K562 (cell line): ENCODE results near the gene MRPL40. TPM values are rescaled to one million over a fixed set of nuclear protein-coding genes. Genes with fewer than 3 reads are reported as not detected.

ENCODE experiments used
- BRF1 ChIP-seq: IDR thresholded peaks from 3 replicates; pipeline ENCODE4 v1.6.1; 2011; ENCODE audit warnings: borderline replicate concordance, mild to moderate bottlenecking; ENCODE audit not compliant: insufficient read length; ENCODE audit errors: extremely low read depth
- CEBPG ChIP-seq, 3 experiments: fragments of 200-800 bp in 1 of 3; sonication (Bioruptor generic) in 1 of 3; sonication (generic) in 1 of 3; formaldehyde crosslinking in 1 of 3; IDR thresholded peaks in 2 of 3; conservative IDR thresholded peaks in 1 of 3; 2 replicates each; pipeline versions ENCODE4 v1.6.1 to v1.8.0; 2016 to 2022; ENCODE audit warnings: missing compliant biosample characterization in 2 of 3, missing genetic modification characterization in 2 of 3, mild to moderate bottlenecking in 1 of 3, missing genetic modification reagents in 1 of 3
- SMAD4 ChIP-seq: fragments of 250-450 bp; sonication (Bioruptor Pico); conservative IDR thresholded peaks from 2 replicates; pipeline ENCODE4 v1.8.0; 2021; ENCODE audit warnings: inconsistent platforms, mild to moderate bottlenecking, moderate library complexity
- SREBF2 ChIP-seq: sonication (generic); formaldehyde crosslinking; IDR thresholded peaks from 2 replicates; pipeline ENCODE4 v1.4.0; 2020; ENCODE audit warnings: mild to moderate bottlenecking, missing genetic modification reagents
- TOE1 ChIP-seq, 2 experiments: fragments of 450-650 bp in 1 of 2; sonication (generic) in 1 of 2; formaldehyde crosslinking in 1 of 2; IDR thresholded peaks; 2 replicates each; pipeline versions ENCODE4 v1.7.1 to v1.8.0; 2016 to 2022; ENCODE audit warnings: borderline replicate concordance in 2 of 2, mild to moderate bottlenecking in 2 of 2, antibody characterized with exemption in 1 of 2, inconsistent platforms in 1 of 2, low read depth in 1 of 2, missing genetic modification reagents in 1 of 2, moderate library complexity in 1 of 2
- TSC22D4 ChIP-seq: fragments of 450-650 bp; IDR thresholded peaks from 2 replicates; pipeline ENCODE4 v1.6.1; 2016; ENCODE audit warnings: missing genetic modification characterization, missing biosample characterization, control low read depth
- ZNF143 ChIP-seq: sonication (generic); formaldehyde crosslinking; IDR thresholded peaks from 2 replicates; pipeline ENCODE4 v1.9.0; 2022; ENCODE audit warnings: mild to moderate bottlenecking, missing genetic modification reagents
- polyA plus RNA-seq, 8 experiments: library from polyadenylated mRNA; depleted of rRNA in 4 of 8; stranded (reverse) in 5 of 8; unstranded in 3 of 8; fragments of >200 nt; fragmentation: Nextera tagmentation in 2 of 8; fragmentation: Illumina TruSeq in 1 of 8; extraction: Ambion mirVana in 2 of 8; extraction: Trizol in 1 of 8; gene quantifications; 2 replicates each; pipeline versions ENCODE4 v1.2.1 to v1.2.3, GENCODE V29; 2011 to 2014; ENCODE audit warnings: inconsistent platforms in 1 of 8, missing spikeins in 1 of 8
- total RNA-seq, 7 experiments: library from RNA; depleted of rRNA in 6 of 7; stranded (reverse); fragments of >200 nt in 6 of 7; fragmentation: Illumina TruSeq in 2 of 7; extraction: Trizol in 2 of 7; gene quantifications; 2 replicates each; pipeline versions ENCODE4 v1.2.1 to v1.2.3, GENCODE V29; 2011 to 2021; ENCODE audit warnings: low replicate concordance in 1 of 7
- TF ChIP-seq, protein P1 (sequence below): fragments of 450-650 bp; IDR thresholded peaks from 2 replicates; pipeline ENCODE4 v1.6.1; 2016; ENCODE audit warnings: low read depth
- TF ChIP-seq, protein P2 (sequence below): sonication (generic); formaldehyde crosslinking; IDR thresholded peaks from 2 replicates; pipeline ENCODE4 v1.8.0; 2022; ENCODE audit warnings: missing genetic modification reagents, mild to moderate bottlenecking, borderline replicate concordance
- TF ChIP-seq, protein P3 (sequence below): sonication (generic); formaldehyde crosslinking; IDR thresholded peaks from 2 replicates; pipeline ENCODE4 v1.8.1; 2023; ENCODE audit warnings: mild to moderate bottlenecking, missing genetic modification reagents
- TF ChIP-seq, protein P4 (sequence below): fragments of 250-450 bp; sonication (Bioruptor Pico); IDR thresholded peaks from 2 replicates; pipeline ENCODE4 v1.4.0; 2020

Gene MRPL40
- total and polyA plus RNA-seq, 9 of the 15 experiments (the other 6 are each of a cell fraction or from before 2014, with no cell fraction given): 132 to 652 (median 208) TPM

DNA sequence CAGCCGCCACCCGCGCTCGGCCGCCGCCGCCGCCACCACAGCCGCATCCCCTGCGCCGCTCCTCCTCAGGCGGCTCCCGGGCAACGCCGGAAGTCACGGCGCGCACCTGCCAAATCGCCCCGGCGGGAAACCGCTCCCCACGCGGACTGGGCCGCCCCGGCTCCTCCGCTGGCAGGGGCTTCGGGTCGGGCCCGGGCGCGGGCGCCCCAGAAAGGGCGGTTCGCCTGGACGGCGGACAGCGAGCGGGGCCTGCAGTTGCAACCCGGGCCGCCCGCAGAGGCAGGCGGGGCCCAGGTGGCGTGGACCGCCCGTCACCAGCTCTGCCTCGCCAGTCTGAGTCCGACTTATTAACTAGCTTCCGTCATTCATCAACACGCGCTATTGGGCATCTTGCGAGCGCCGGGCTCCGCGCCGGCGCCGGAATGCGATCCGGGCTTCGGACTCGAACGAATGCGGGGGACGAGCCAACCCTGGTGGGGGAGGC is 654 bp upstream of the MRPL40 start, which contains the start of gene HIRA (continued):
- TF ChIP-seq, protein P1, sequence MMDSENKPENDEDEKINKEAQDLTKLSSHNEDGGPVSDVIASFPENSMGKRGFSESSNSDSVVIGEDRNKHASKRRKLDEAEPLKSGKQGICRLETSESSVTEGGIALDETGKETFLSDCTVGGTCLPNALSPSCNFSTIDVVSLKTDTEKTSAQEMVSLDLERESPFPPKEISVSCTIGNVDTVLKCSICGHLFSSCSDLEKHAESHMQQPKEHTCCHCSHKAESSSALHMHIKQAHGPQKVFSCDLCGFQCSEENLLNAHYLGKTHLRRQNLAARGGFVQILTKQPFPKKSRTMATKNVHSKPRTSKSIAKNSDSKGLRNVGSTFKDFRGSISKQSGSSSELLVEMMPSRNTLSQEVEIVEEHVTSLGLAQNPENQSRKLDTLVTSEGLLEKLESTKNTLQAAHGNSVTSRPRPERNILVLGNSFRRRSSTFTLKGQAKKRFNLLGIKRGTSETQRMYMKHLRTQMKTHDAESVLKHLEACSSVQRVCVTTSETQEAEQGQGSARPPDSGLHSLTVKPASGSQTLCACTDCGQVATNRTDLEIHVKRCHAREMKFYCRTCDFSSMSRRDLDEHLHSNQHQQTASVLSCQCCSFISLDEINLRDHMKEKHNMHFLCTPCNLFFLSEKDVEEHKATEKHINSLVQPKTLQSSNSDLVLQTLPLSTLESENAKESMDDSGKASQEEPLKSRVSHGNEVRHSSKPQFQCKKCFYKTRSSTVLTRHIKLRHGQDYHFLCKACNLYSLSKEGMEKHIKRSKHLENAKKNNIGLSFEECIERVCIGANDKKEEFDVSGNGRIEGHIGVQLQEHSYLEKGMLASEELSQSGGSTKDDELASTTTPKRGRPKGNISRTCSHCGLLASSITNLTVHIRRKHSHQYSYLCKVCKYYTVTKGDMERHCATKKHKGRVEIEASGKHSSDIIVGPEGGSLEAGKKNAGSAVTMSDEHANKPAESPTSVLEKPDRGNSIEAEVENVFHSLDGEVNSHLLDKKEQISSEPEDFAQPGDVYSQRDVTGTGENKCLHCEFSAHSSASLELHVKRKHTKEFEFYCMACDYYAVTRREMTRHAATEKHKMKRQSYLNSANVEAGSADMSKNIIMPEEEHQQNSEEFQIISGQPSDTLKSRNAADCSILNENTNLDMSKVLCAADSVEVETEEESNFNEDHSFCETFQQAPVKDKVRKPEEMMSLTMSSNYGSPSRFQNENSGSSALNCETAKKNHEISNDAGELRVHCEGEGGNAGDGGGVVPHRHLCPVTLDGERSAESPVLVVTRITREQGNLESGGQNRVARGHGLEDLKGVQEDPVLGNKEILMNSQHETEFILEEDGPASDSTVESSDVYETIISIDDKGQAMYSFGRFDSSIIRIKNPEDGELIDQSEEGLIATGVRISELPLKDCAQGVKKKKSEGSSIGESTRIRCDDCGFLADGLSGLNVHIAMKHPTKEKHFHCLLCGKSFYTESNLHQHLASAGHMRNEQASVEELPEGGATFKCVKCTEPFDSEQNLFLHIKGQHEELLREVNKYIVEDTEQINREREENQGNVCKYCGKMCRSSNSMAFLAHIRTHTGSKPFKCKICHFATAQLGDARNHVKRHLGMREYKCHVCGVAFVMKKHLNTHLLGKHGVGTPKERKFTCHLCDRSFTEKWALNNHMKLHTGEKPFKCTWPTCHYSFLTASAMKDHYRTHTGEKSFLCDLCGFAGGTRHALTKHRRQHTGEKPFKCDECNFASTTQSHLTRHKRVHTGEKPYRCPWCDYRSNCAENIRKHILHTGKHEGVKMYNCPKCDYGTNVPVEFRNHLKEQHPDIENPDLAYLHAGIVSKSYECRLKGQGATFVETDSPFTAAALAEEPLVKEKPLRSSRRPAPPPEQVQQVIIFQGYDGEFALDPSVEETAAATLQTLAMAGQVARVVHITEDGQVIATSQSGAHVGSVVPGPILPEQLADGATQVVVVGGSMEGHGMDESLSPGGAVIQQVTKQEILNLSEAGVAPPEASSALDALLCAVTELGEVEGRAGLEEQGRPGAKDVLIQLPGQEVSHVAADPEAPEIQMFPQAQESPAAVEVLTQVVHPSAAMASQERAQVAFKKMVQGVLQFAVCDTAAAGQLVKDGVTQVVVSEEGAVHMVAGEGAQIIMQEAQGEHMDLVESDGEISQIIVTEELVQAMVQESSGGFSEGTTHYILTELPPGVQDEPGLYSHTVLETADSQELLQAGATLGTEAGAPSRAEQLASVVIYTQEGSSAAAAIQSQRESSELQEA: no peak
- TF ChIP-seq, protein P2, sequence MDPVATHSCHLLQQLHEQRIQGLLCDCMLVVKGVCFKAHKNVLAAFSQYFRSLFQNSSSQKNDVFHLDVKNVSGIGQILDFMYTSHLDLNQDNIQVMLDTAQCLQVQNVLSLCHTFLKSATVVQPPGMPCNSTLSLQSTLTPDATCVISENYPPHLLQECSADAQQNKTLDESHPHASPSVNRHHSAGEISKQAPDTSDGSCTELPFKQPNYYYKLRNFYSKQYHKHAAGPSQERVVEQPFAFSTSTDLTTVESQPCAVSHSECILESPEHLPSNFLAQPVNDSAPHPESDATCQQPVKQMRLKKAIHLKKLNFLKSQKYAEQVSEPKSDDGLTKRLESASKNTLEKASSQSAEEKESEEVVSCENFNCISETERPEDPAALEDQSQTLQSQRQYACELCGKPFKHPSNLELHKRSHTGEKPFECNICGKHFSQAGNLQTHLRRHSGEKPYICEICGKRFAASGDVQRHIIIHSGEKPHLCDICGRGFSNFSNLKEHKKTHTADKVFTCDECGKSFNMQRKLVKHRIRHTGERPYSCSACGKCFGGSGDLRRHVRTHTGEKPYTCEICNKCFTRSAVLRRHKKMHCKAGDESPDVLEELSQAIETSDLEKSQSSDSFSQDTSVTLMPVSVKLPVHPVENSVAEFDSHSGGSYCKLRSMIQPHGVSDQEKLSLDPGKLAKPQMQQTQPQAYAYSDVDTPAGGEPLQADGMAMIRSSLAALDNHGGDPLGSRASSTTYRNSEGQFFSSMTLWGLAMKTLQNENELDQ: no peak
- TF ChIP-seq TSC22D4 (tag) (no peak), ZNF143 (CRISPR knock-in tag) (no peak), SMAD4 (CRISPR knock-in tag) (peak; percentile 77), SREBF2 (CRISPR knock-in tag) (no peak), BRF1 (no peak), CEBPG (CRISPR knock-in tag; IDR thresholded peaks at IDR 0.05) (no peak), CEBPG (tag; conservative IDR thresholded peaks at IDR 0.05 in 1 of 2, IDR thresholded peaks at IDR 0.05 in 1 of 2) (peak in 1 of 2 experiments; percentile 62; a peak in 1 of 4 replicates), TOE1 (IDR thresholded peaks at IDR 0.05; ENCODE audit: borderline replicate concordance) (no peak), TOE1 (CRISPR knock-in tag; IDR thresholded peaks at IDR 0.05; ENCODE audit: borderline replicate concordance, low read depth) (no peak)
- TF ChIP-seq, protein P3, sequence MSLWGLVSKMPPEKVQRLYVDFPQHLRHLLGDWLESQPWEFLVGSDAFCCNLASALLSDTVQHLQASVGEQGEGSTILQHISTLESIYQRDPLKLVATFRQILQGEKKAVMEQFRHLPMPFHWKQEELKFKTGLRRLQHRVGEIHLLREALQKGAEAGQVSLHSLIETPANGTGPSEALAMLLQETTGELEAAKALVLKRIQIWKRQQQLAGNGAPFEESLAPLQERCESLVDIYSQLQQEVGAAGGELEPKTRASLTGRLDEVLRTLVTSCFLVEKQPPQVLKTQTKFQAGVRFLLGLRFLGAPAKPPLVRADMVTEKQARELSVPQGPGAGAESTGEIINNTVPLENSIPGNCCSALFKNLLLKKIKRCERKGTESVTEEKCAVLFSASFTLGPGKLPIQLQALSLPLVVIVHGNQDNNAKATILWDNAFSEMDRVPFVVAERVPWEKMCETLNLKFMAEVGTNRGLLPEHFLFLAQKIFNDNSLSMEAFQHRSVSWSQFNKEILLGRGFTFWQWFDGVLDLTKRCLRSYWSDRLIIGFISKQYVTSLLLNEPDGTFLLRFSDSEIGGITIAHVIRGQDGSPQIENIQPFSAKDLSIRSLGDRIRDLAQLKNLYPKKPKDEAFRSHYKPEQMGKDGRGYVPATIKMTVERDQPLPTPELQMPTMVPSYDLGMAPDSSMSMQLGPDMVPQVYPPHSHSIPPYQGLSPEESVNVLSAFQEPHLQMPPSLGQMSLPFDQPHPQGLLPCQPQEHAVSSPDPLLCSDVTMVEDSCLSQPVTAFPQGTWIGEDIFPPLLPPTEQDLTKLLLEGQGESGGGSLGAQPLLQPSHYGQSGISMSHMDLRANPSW: 0 out of 2 replicates have a peak, but pooled peaks have one; percentile 5
- TF ChIP-seq, protein P4, sequence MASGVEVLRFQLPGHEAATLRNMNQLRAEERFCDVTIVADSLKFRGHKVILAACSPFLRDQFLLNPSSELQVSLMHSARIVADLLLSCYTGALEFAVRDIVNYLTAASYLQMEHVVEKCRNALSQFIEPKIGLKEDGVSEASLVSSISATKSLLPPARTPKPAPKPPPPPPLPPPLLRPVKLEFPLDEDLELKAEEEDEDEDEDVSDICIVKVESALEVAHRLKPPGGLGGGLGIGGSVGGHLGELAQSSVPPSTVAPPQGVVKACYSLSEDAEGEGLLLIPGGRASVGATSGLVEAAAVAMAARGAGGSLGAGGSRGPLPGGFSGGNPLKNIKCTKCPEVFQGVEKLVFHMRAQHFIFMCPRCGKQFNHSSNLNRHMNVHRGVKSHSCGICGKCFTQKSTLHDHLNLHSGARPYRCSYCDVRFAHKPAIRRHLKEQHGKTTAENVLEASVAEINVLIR (CRISPR knock-in tag): peak; percentile 78
